HG03095 (cell line): ENCODE data around the gene SNX10.

Source experiments
- ATAC-seq: cut with Tn5 transposase; IDR thresholded peaks from one replicate; pipeline ENCODE4 v1.9.1; 2021; ENCODE audit warnings: moderate library complexity; ENCODE audit not compliant: unreplicated experiment

SNX10 gene

GRCh38 chr7:26332698-26333097, 41.0 kb downstream of the SNX10 start:
- ATAC-seq = no peak

- no peak for ATAC-seq
These were observed 42.7 kb downstream of the SNX10 start for GRCh38 chr7:26334166-26334859.

GRCh38 chr7:26337232-26337865, 45.7 kb downstream of the SNX10 start:
- ATAC-seq = no peak

- ATAC-seq = no peak
These were observed 48.9 kb downstream of the SNX10 start for GRCh38 chr7:26340476-26341018.

GRCh38 chr7:26343320-26343832, 51.7 kb downstream of the SNX10 start:
- no peak for ATAC-seq

GRCh38 chr7:26343837-26344236, 52.2 kb downstream of the SNX10 start:
- no peak for ATAC-seq

GRCh38 chr7:26345202-26345601, 53.5 kb downstream of the SNX10 start:
- no peak for ATAC-seq

- ATAC-seq = no peak
These were observed 54.2 kb downstream of the SNX10 start for GRCh38 chr7:26345837-26346236.

GRCh38 chr7:26346611-26347203, 55.0 kb downstream of the SNX10 start:
- ATAC-seq = no peak

- ATAC-seq = peak; percentile 66
These were observed 56.7 kb downstream of the SNX10 start for GRCh38 chr7:26348234-26348851.

GRCh38 chr7:26349005-26349915, 57.6 kb downstream of the SNX10 start:
- ATAC-seq = no peak

GRCh38 chr7:26351171-26351570, 59.5 kb downstream of the SNX10 start:
- ATAC-seq = no peak

GRCh38 chr7:26356229-26356628, 64.6 kb downstream of the SNX10 start:
- no peak for ATAC-seq

GRCh38 chr7:26356929-26357798, 65.5 kb downstream of the SNX10 start:
- no peak for ATAC-seq

GRCh38 chr7:26357799-26358151, 66.1 kb downstream of the SNX10 start:
- ATAC-seq = no peak

GRCh38 chr7:26360650-26361049, 69.0 kb downstream of the SNX10 start:
- ATAC-seq = no peak

GRCh38 chr7:26361637-26362036, 70.0 kb downstream of the SNX10 start:
- no peak for ATAC-seq

GRCh38 chr7:26363465-26363864, 71.8 kb downstream of the SNX10 start:
- ATAC-seq = no peak

GRCh38 chr7:26365077-26365900, 73.6 kb downstream of the SNX10 start:
- ATAC-seq = peak; percentile 67
